A549 (cell line): Measurements from ENCODE around the gene SLC26A1.

Source experiments
- ATOH8 ChIP-seq: fragments of 250-450 bp; sonication (Bioruptor Pico); IDR thresholded peaks from 2 replicates; pipeline ENCODE4 v1.5.0; 2020; ENCODE audit warnings: low read depth, mild to moderate bottlenecking, moderate library complexity
- CTCF ChIP-seq: fragments of >200 bp; sonication (Bioruptor Twin); formaldehyde crosslinking; IDR thresholded peaks from 3 replicates; pipeline ENCODE4 v1.5.1; 2016
- EP300 ChIP-seq, 2 experiments: fragments of >200 bp; sonication (Bioruptor Twin); formaldehyde crosslinking; IDR thresholded peaks; 2 replicates in 1 of 2; 3 replicates in 1 of 2; pipeline ENCODE4 v1.6.1; 2016 to 2017
- KDM1A ChIP-seq: fragments of 200-600 bp; sonication (generic); IDR thresholded peaks from 2 replicates; pipeline ENCODE4 v1.6.1; 2016; ENCODE audit warnings: low read depth, mild to moderate bottlenecking
- PBX3 ChIP-seq: IDR thresholded peaks from 2 replicates; pipeline ENCODE4 v1.6.1; 2012
- PHF8 ChIP-seq: fragments of 200-600 bp; sonication (generic); IDR thresholded peaks from 2 replicates; pipeline ENCODE4 v1.6.1; 2016; ENCODE audit warnings: low read depth, mild to moderate bottlenecking, antibody characterized with exemption, moderate library complexity, borderline replicate concordance
- POLR2A ChIP-seq: IDR thresholded peaks from 2 replicates; pipeline ENCODE4 v1.6.1; 2012; ENCODE audit warnings: mild to moderate bottlenecking, low read length
- POLR2AphosphoS2 ChIP-seq: conservative IDR thresholded peaks from 2 replicates; pipeline ENCODE4 v1.6.1; 2012; ENCODE audit warnings: low read length, improper control_type of control experiment, inconsistent platforms
- RFX5 ChIP-seq: fragments of 450-650 bp; IDR thresholded peaks from 2 replicates; pipeline ENCODE4 v1.7.1; 2014; ENCODE audit warnings: antibody characterized with exemption, mild to moderate bottlenecking, moderate library complexity
- RNF2 ChIP-seq: fragments of 200-600 bp; sonication (generic); IDR thresholded peaks from 2 replicates; pipeline ENCODE4 v1.6.1; 2016; ENCODE audit warnings: low read depth, mild to moderate bottlenecking, antibody characterized with exemption, moderate library complexity, borderline replicate concordance
- ZC3H11A ChIP-seq: fragments of 450-650 bp; IDR thresholded peaks from 2 replicates; pipeline ENCODE4 v1.6.1; 2014; ENCODE audit warnings: antibody characterized with exemption, mild to moderate bottlenecking
- ZFP36 ChIP-seq: fragments of 450-650 bp; IDR thresholded peaks from 2 replicates; pipeline ENCODE4 v1.6.1; 2014; ENCODE audit warnings: borderline replicate concordance; ENCODE audit not compliant: partially characterized antibody
- ZSCAN20 ChIP-seq: fragments of 250-450 bp; sonication (Bioruptor Pico); IDR thresholded peaks from 2 replicates; pipeline ENCODE4 v1.8.0; 2022; ENCODE audit warnings: mild to moderate bottlenecking, moderate library complexity
- TF ChIP-seq, protein P1 (sequence below): fragments of 200-600 bp; sonication (generic); IDR thresholded peaks from 2 replicates; pipeline ENCODE4 v1.6.1; 2016; ENCODE audit warnings: antibody characterized with exemption, mild to moderate bottlenecking, moderate library complexity

DNA sequence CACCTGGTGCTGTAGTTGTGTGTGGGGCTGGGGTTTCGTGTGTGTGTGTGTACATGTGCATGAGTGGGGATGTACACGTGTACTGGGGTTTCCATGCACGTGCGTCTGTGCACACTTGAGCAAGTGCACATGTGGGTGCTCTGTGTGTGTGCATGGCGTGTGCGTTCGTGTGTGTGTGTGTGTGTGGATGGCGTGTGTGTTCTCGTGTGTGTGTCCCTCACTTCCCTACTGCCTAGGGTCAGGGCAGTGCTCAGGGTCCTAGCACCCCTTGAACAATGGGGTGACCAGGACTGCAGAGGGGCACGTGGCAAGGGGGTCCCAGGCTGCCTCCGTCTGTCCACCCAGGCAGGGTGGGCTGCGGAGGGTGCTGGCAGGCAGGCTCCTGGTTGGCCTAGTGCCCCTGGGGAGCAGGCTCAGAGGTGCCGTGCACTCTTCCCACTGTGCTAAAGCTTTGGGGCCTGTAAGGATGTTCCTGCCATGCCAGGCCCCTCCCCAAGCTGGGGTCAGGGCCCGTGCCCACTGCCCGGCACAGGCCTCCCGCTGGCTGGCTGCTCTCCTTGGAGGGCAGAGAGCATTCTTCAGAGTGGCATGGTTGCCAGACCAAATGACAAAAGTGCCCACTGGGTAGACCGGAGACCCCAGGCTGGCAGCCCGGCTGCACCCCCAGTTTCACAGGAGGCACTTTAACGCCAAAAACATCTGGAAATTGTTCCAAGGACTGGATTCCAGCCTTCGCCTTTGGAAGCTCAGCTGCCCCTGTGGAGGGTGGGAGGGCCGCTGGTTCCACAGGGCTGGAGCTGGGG is 47.3 kb upstream of the SLC26A1 start:
- TF ChIP-seq PBX3 = no peak
- no peak for TF ChIP-seq POLR2A
- TF ChIP-seq CTCF = no peak
- no peak for TF ChIP-seq RFX5
- TF ChIP-seq RNF2 = no peak
- TF ChIP-seq POLR2AphosphoS2 = no peak
- no peak for TF ChIP-seq ZSCAN20 (CRISPR knock-in tag)
- TF ChIP-seq EP300 (IDR thresholded peaks at IDR 0.05) = no peak
- TF ChIP-seq KDM1A = no peak
- no peak for TF ChIP-seq PHF8
- no peak for TF ChIP-seq ZC3H11A
- TF ChIP-seq ZFP36 = no peak
- no peak for TF ChIP-seq ATOH8 (CRISPR knock-in tag)
- TF ChIP-seq, protein P1, sequence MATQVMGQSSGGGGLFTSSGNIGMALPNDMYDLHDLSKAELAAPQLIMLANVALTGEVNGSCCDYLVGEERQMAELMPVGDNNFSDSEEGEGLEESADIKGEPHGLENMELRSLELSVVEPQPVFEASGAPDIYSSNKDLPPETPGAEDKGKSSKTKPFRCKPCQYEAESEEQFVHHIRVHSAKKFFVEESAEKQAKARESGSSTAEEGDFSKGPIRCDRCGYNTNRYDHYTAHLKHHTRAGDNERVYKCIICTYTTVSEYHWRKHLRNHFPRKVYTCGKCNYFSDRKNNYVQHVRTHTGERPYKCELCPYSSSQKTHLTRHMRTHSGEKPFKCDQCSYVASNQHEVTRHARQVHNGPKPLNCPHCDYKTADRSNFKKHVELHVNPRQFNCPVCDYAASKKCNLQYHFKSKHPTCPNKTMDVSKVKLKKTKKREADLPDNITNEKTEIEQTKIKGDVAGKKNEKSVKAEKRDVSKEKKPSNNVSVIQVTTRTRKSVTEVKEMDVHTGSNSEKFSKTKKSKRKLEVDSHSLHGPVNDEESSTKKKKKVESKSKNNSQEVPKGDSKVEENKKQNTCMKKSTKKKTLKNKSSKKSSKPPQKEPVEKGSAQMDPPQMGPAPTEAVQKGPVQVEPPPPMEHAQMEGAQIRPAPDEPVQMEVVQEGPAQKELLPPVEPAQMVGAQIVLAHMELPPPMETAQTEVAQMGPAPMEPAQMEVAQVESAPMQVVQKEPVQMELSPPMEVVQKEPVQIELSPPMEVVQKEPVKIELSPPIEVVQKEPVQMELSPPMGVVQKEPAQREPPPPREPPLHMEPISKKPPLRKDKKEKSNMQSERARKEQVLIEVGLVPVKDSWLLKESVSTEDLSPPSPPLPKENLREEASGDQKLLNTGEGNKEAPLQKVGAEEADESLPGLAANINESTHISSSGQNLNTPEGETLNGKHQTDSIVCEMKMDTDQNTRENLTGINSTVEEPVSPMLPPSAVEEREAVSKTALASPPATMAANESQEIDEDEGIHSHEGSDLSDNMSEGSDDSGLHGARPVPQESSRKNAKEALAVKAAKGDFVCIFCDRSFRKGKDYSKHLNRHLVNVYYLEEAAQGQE = no peak
